ENCODE measurements around the gene HOXA6.

- TF ChIP-seq CTCF (IDR thresholded peaks at IDR 0.05; ENCODE audit: poor library complexity, severe bottlenecking) (no peak), RAD21 (conservative IDR thresholded peaks at IDR 0.05) (no peak), EZH2 (IDR thresholded peaks at IDR 0.05; ENCODE audit: borderline replicate concordance, insufficient read depth, low read length, poor library complexity, severe bottlenecking) (peak; percentile 37), EP300 (conservative IDR thresholded peaks at IDR 0.05; ENCODE audit: poor library complexity, severe bottlenecking) (no peak)
- TF ChIP-seq, protein P1, sequence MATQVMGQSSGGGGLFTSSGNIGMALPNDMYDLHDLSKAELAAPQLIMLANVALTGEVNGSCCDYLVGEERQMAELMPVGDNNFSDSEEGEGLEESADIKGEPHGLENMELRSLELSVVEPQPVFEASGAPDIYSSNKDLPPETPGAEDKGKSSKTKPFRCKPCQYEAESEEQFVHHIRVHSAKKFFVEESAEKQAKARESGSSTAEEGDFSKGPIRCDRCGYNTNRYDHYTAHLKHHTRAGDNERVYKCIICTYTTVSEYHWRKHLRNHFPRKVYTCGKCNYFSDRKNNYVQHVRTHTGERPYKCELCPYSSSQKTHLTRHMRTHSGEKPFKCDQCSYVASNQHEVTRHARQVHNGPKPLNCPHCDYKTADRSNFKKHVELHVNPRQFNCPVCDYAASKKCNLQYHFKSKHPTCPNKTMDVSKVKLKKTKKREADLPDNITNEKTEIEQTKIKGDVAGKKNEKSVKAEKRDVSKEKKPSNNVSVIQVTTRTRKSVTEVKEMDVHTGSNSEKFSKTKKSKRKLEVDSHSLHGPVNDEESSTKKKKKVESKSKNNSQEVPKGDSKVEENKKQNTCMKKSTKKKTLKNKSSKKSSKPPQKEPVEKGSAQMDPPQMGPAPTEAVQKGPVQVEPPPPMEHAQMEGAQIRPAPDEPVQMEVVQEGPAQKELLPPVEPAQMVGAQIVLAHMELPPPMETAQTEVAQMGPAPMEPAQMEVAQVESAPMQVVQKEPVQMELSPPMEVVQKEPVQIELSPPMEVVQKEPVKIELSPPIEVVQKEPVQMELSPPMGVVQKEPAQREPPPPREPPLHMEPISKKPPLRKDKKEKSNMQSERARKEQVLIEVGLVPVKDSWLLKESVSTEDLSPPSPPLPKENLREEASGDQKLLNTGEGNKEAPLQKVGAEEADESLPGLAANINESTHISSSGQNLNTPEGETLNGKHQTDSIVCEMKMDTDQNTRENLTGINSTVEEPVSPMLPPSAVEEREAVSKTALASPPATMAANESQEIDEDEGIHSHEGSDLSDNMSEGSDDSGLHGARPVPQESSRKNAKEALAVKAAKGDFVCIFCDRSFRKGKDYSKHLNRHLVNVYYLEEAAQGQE (IDR thresholded peaks at IDR 0.05; ENCODE audit: borderline replicate concordance): no peak
These were observed 45.9 kb upstream of the HOXA6 start for GRCh38 chr7:27193335-27194001.

All from neural cell (in vitro differentiated cells).